Central memory CD8-positive, alpha-beta T cell (primary cell): ENCODE data around the gene SELE.
"Not testable (repeated sequence)": the region's sequence is repeated elsewhere in the genome, so short reads cannot be mapped to it uniquely, and the experiment has no call there.

Source experiments
- ATAC-seq: fragments of 150-1000 bp; cut with Tn5 transposase; replicated peaks from 2 replicates; pipeline ENCODE4 v1.10.0; 2022; ENCODE audit warnings: mild to moderate bottlenecking, moderate FRiP score, moderate number of reproducible peaks; ENCODE audit not compliant: poor library complexity, severe bottlenecking; ENCODE audit errors: extremely low read depth
- DNase-seq, 2 donors: peaks; one replicate each; pipeline ENCODE4 v3.0.0; 2021; ENCODE audit warnings: low spot score in 2 of 2
- H3K27ac Mint-ChIP-seq: one replicate; pipeline ENCODE4 v1.8.0; 2022; ENCODE audit warnings: low read depth, mild to moderate bottlenecking, moderate library complexity, mixed read lengths
- H3K27me3 Mint-ChIP-seq: one replicate; pipeline ENCODE4 v1.8.0; 2022; ENCODE audit warnings: mixed read lengths
- H3K36me3 Mint-ChIP-seq: one replicate; pipeline ENCODE4 v1.8.0; 2022; ENCODE audit warnings: mild to moderate bottlenecking, moderate library complexity, mixed read lengths; ENCODE audit not compliant: insufficient read depth
- H3K4me1 Mint-ChIP-seq: one replicate; pipeline ENCODE4 v1.8.0; 2022; ENCODE audit warnings: mixed read lengths
- H3K4me3 Mint-ChIP-seq: one replicate; pipeline ENCODE4 v1.8.0; 2022; ENCODE audit warnings: mild to moderate bottlenecking, moderate library complexity, mixed read lengths
- H3K9me3 Mint-ChIP-seq: one replicate; pipeline ENCODE4 v1.8.0; 2022; ENCODE audit warnings: mixed read lengths

The SELE gene

GRCh38 chr1:169745015-169745861 is 11.4 kb upstream of the SELE start:
- no peak for ATAC-seq
- H3K9me3 Mint-ChIP-seq, result peaks cover 5% of the 10 kb centered on the region
- no peak overlapping the region for H3K4me3 Mint-ChIP-seq
- H3K36me3 Mint-ChIP-seq, result no peaks in the 10 kb centered on the region
- DNase-seq, result no peak
- H3K27me3 Mint-ChIP-seq, result peaks cover 24% of the 10 kb centered on the region
- no peaks in the 10 kb centered on the region for H3K4me1 Mint-ChIP-seq
- H3K27ac Mint-ChIP-seq, result no peak overlapping the region

DNA sequence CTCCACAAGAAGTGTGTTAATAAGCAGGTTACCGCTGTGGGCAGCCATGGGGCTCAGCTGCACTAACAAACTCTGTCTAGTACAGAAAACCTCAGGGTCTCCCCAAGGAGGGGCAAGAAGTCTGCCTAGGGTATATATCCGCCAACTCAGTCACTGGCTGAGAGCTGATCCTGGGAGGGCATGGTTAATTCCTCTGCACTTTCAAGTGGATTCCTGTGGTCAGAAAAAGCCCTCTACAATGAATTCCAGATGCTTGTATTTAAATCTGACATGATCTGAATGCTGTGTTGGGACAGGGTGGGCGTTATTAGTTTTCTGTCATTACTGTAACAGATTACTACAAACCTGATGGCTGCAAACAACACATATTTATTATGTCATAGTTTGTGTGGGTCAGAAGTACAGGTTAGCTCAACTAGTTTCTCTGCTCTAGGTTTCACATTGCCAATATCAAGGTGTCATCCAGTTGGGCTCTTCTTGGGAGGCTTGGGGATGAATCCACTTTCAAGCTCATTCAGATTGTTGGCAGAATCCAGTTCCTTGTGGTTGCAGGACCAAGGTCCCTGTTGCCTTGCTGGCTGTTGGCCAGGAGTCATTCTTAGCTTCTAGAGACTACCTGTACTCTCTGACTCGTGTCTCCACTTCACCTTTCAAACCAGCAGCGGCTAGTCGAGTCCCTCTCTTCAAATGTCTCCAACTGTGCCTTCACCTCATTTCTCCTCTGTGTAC is 8.0 kb upstream of the SELE start:
- Mint-ChIP-seq H3K4me1 (no peaks in the 10 kb centered on the region), H3K27ac (no peak overlapping the region), H3K9me3 (peaks cover 5% of the 10 kb centered on the region), H3K36me3 (no peaks in the 10 kb centered on the region), H3K27me3 (peaks cover 43% of the 10 kb centered on the region), H3K4me3 (no peak overlapping the region)
- DNase-seq, result no peak
- ATAC-seq, result no peak

GRCh38 chr1:169739980-169740379 is 6.1 kb upstream of the SELE start:
- DNase-seq (no peak), ATAC-seq (no peak)
- H3K4me1 Mint-ChIP-seq, result no peaks in the 10 kb centered on the region
- no peak overlapping the region for H3K27ac Mint-ChIP-seq
- H3K27me3 Mint-ChIP-seq, result peaks cover 49% of the 10 kb centered on the region
- peaks cover 5% of the 10 kb centered on the region for H3K9me3 Mint-ChIP-seq
- H3K4me3 Mint-ChIP-seq, result no peak overlapping the region
- H3K36me3 Mint-ChIP-seq, result no peaks in the 10 kb centered on the region

GRCh38 chr1:169731446-169731845 is 2.4 kb downstream of the SELE start:
- H3K27ac Mint-ChIP-seq, result no peak overlapping the region
- no peak overlapping the region for H3K4me3 Mint-ChIP-seq
- no peaks in the 10 kb centered on the region for H3K9me3 Mint-ChIP-seq
- DNase-seq (no peak), ATAC-seq (no peak)
- peaks cover 22% of the 10 kb centered on the region for H3K27me3 Mint-ChIP-seq
- H3K36me3 Mint-ChIP-seq, result no peaks in the 10 kb centered on the region
- H3K4me1 Mint-ChIP-seq, result no peaks in the 10 kb centered on the region

- peaks cover 26% of the 10 kb centered on the region for H3K27me3 Mint-ChIP-seq
- H3K27ac Mint-ChIP-seq, result no peak overlapping the region
- no peak for DNase-seq
- H3K4me3 Mint-ChIP-seq, result no peak overlapping the region
- H3K4me1 Mint-ChIP-seq, result no peaks in the 10 kb centered on the region
- no peak for ATAC-seq
- H3K9me3 Mint-ChIP-seq, result no peaks in the 10 kb centered on the region
- H3K36me3 Mint-ChIP-seq, result no peaks in the 10 kb centered on the region
These were observed 3.9 kb downstream of the SELE start for GRCh38 chr1:169729991-169730390.

- H3K36me3 Mint-ChIP-seq, result no peaks in the 10 kb centered on the region
- no peak for DNase-seq
- H3K4me1 Mint-ChIP-seq, result no peaks in the 10 kb centered on the region
- H3K27me3 Mint-ChIP-seq, result peaks cover 26% of the 10 kb centered on the region
- no peak for ATAC-seq
- no peaks in the 10 kb centered on the region for H3K9me3 Mint-ChIP-seq
- no peak overlapping the region for H3K4me3 Mint-ChIP-seq
- H3K27ac Mint-ChIP-seq, result no peak overlapping the region
These were observed 6.6 kb downstream of the SELE start for GRCh38 chr1:169727307-169727706.

GRCh38 chr1:169726851-169727250 is 7.0 kb downstream of the SELE start:
- no peaks in the 10 kb centered on the region for H3K36me3 Mint-ChIP-seq
- no peaks in the 10 kb centered on the region for H3K9me3 Mint-ChIP-seq
- H3K4me3 Mint-ChIP-seq, result no peak overlapping the region
- no peak for DNase-seq
- H3K27ac Mint-ChIP-seq, result no peak overlapping the region
- peaks cover 26% of the 10 kb centered on the region for H3K27me3 Mint-ChIP-seq
- H3K4me1 Mint-ChIP-seq, result no peaks in the 10 kb centered on the region
- ATAC-seq, result no peak

DNA sequence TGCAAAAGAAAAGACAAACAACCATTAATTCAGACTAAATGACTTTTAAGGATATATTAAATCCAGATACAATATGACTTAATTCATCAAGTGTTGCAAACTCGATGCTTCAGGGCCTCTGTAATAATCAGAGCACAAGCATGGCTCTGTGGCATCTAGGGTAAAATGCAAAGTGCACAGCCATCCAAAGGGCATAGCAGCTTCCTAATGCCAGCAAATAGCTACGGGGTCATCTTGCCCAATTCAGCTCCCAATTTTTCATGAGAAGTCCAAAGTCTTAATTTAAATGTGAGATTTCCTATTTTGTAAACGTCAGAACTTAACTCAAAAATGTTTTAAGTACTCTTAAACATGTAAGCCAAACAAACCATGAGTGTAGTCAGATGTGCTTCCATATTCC is 7.9 kb downstream of the SELE start:
- no peak overlapping the region for H3K27ac Mint-ChIP-seq
- H3K36me3 Mint-ChIP-seq, result no peaks in the 10 kb centered on the region
- H3K4me3 Mint-ChIP-seq, result no peak overlapping the region
- peaks cover 19% of the 10 kb centered on the region for H3K27me3 Mint-ChIP-seq
- ATAC-seq (no peak), DNase-seq (no peak)
- H3K4me1 Mint-ChIP-seq, result no peaks in the 10 kb centered on the region
- H3K9me3 Mint-ChIP-seq, result no peaks in the 10 kb centered on the region

DNA sequence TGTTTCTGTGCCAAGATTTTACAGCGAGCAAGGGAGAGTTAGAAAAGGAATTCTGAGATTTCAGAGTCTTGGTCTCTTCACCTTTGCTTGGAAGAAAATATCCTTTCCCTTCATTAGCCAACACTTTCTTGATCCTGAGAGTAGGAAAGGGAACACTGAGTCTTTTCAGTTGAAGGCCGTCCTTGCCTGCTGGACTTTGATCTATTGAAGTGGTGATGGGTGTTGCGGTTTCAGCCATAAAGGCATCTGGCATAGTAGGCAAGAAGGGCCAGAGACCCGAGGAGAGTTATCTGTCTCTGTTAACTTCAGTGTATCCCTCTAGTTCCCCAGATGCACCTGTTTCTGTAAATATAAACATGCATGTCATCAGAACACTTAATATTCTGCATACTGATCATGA is 9.7 kb downstream of the SELE start:
- no peak overlapping the region for H3K4me3 Mint-ChIP-seq
- no peak overlapping the region for H3K27ac Mint-ChIP-seq
- DNase-seq, result no peak
- ATAC-seq, result no peak
- peaks cover 19% of the 10 kb centered on the region for H3K27me3 Mint-ChIP-seq
- H3K36me3 Mint-ChIP-seq, result no peaks in the 10 kb centered on the region
- no peaks in the 10 kb centered on the region for H3K4me1 Mint-ChIP-seq
- H3K9me3 Mint-ChIP-seq, result no peaks in the 10 kb centered on the region

DNA sequence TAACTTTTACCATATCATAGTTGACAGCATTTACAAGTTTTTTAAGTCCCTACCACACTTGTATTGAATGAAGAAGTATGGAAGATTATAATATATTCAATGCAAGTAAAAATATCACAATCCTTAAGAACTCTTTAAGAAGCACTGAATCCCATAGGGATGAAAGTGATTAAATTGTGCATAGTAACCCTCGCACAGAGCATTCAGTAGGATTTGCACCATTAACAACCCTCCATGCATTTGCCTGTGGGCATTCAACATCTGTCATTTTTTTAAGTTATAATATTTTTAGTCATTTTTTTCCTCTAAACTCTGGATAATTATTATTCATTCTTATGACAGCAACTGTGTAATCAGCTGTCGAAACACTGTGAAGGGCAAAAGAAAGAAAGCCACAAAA is 10.1 kb downstream of the SELE start:
- Mint-ChIP-seq H3K4me1 (no peaks in the 10 kb centered on the region), H3K27ac (no peak overlapping the region), H3K27me3 (peaks cover 19% of the 10 kb centered on the region), H3K9me3 (no peaks in the 10 kb centered on the region), H3K4me3 (no peak overlapping the region), H3K36me3 (no peaks in the 10 kb centered on the region)
- DNase-seq (no peak), ATAC-seq (no peak)

DNA sequence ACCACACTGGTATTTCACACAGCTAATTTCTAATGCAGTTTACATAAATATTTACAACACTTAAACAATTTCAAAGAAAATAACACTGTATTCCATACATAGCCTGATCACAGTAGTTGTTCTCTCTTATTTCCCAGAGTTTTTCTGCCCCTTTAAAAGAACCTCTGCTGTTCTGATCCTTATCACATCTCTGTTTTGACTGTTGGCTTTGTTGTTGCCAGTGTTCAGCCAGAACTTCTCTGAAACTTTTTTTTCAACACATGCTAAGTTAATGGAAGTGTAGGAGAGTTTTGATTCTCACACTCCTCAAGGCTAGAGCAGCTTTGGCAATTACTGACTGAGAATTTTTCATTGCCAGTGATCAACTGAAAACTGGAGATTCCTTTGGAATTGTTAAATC is 11.1 kb downstream of the SELE start:
- Mint-ChIP-seq H3K4me3 (no peak overlapping the region), H3K27ac (no peak overlapping the region), H3K27me3 (peaks cover 19% of the 10 kb centered on the region), H3K4me1 (no peaks in the 10 kb centered on the region), H3K36me3 (no peaks in the 10 kb centered on the region), H3K9me3 (no peaks in the 10 kb centered on the region)
- DNase-seq (no peak), ATAC-seq (no peak)

DNA sequence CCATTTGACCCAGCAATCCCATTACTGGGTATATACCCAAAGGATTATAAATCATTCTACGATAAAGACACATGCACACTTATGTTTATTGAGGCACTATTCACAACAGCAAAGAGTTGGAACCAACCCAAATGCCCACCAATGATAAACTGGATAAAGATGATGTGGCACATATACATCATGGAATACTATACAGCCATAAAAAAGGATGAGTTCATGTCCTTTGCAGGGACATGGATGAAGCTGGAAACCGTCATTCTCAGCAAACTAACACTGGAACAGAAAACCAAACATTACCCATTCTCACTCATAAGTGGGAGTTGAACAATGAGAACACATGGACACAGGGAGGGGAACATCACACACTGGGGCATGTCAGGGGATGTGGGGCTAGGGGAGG is 18.8 kb downstream of the SELE start:
- H3K9me3 Mint-ChIP-seq, H3K27ac Mint-ChIP-seq, H3K4me3 Mint-ChIP-seq, ATAC-seq, H3K36me3 Mint-ChIP-seq, H3K27me3 Mint-ChIP-seq, DNase-seq: not testable (repeated sequence)
- H3K4me1 Mint-ChIP-seq, result peaks cover 11% of the 10 kb centered on the region

- H3K27me3 Mint-ChIP-seq, DNase-seq, H3K9me3 Mint-ChIP-seq, ATAC-seq, H3K27ac Mint-ChIP-seq, H3K4me3 Mint-ChIP-seq: not testable (repeated sequence)
- H3K36me3 Mint-ChIP-seq, result peaks cover 14% of the 10 kb centered on the region
- H3K4me1 Mint-ChIP-seq, result peaks cover 25% of the 10 kb centered on the region
These were observed 20.8 kb downstream of the SELE start for GRCh38 chr1:169713090-169713489.
